Measurements from ENCODE around the gene ANKRD60. TPM values are rescaled to one million over a fixed set of nuclear protein-coding genes. Genes with fewer than 3 reads are reported as not detected.

ANKRD60 gene
- total RNA-seq, 2 experiments from 2014 or later: not detected

- Histone ChIP-seq H3K4me1 (ENCODE audit: insufficient read depth, low read length, poor library complexity, severe bottlenecking) (no peaks in the 10 kb centered on the region), H3K27ac (ENCODE audit: low read depth, low read length, poor library complexity, severe bottlenecking) (no peak overlapping the region), H4K20me1 (ENCODE audit: insufficient read depth, low read length) (no peaks in the 10 kb centered on the region), H3K36me3 (ENCODE audit: insufficient read depth, low read length) (no peaks in the 10 kb centered on the region), H3K9me2 (ENCODE audit: insufficient read depth, low read length) (no peaks in the 10 kb centered on the region), H3K79me2 (ENCODE audit: insufficient read depth, low read depth, low read length) (no peaks in the 10 kb centered on the region), H3K4me2 (ENCODE audit: low read length) (no peak overlapping the region), H3K9me3 (ENCODE audit: low read length) (no peaks in the 10 kb centered on the region), H2AFZ (ENCODE audit: low read length) (no peak overlapping the region), H3K4me3 (ENCODE audit: low read depth, low read length, poor library complexity, severe bottlenecking) (no peak overlapping the region)
- peak; percentile 100 for TF ChIP-seq CTCF (conservative IDR thresholded peaks at IDR 0.05; ENCODE audit: low read length)
- TF ChIP-seq EZH2phosphoT487 (IDR thresholded peaks at IDR 0.05; ENCODE audit: borderline replicate concordance, low read depth, low read length): no peak
- DNase-seq (ENCODE audit: low spot score): peak; percentile 77
- intact Hi-C loops (cut with micrococcal nuclease; ENCODE audit: unreplicated experiment): loop anchor here (1.0 to 2.0 kb wide), 2 partner anchors 556 to 613 kb away; no protein-coding TSS in a partner anchor
- POLR2A ChIA-PET: no interaction called here
- CTCF ChIA-PET (ENCODE audit: unreplicated experiment): no interaction called here
- no TSS peak for BruUV-seq (replicated peaks)
Observed at GRCh38 chr20:58209652-58210397, 18.6 kb downstream of the ANKRD60 start.

GRCh38 chr20:58208944-58209343, 19.5 kb downstream of the ANKRD60 start:
- Histone ChIP-seq H3K4me2 (ENCODE audit: low read length) (no peak overlapping the region), H3K9me2 (ENCODE audit: insufficient read depth, low read length) (no peaks in the 10 kb centered on the region), H3K27ac (ENCODE audit: low read depth, low read length, poor library complexity, severe bottlenecking) (no peak overlapping the region), H3K36me3 (ENCODE audit: insufficient read depth, low read length) (no peaks in the 10 kb centered on the region), H2AFZ (ENCODE audit: low read length) (no peak overlapping the region), H3K4me3 (ENCODE audit: low read depth, low read length, poor library complexity, severe bottlenecking) (no peak overlapping the region), H4K20me1 (ENCODE audit: insufficient read depth, low read length) (no peaks in the 10 kb centered on the region), H3K9me3 (ENCODE audit: low read length) (no peaks in the 10 kb centered on the region), H3K79me2 (ENCODE audit: insufficient read depth, low read depth, low read length) (no peaks in the 10 kb centered on the region), H3K4me1 (ENCODE audit: insufficient read depth, low read length, poor library complexity, severe bottlenecking) (no peaks in the 10 kb centered on the region)
- POLR2A ChIA-PET: no interaction called here
- TF ChIP-seq CTCF (conservative IDR thresholded peaks at IDR 0.05; ENCODE audit: low read length): no peak
- no peak for TF ChIP-seq EZH2phosphoT487 (IDR thresholded peaks at IDR 0.05; ENCODE audit: borderline replicate concordance, low read depth, low read length)
- DNase-seq (ENCODE audit: low spot score): no peak
- no TSS peak for BruUV-seq (replicated peaks)
- intact Hi-C loops (cut with micrococcal nuclease; ENCODE audit: unreplicated experiment): loop anchor here (1.0 kb wide), 1 partner anchor 555 kb away; no protein-coding TSS in a partner anchor
- CTCF ChIA-PET (ENCODE audit: unreplicated experiment): no interaction called here

- no peaks in the 10 kb centered on the region for H3K79me2 ChIP-seq (ENCODE audit: insufficient read depth, low read depth, low read length)
- no peak overlapping the region for H3K27ac ChIP-seq (ENCODE audit: low read depth, low read length, poor library complexity, severe bottlenecking)
- no peaks in the 10 kb centered on the region for H3K9me3 ChIP-seq (ENCODE audit: low read length)
- H2AFZ ChIP-seq (ENCODE audit: low read length): no peak overlapping the region
- CTCF ChIA-PET (ENCODE audit: unreplicated experiment): no interaction called here
- H3K4me1 ChIP-seq (ENCODE audit: insufficient read depth, low read length, poor library complexity, severe bottlenecking): no peaks in the 10 kb centered on the region
- intact Hi-C loops (cut with micrococcal nuclease; ENCODE audit: unreplicated experiment): no loop called here
- no peaks in the 10 kb centered on the region for H4K20me1 ChIP-seq (ENCODE audit: insufficient read depth, low read length)
- no peak overlapping the region for H3K4me2 ChIP-seq (ENCODE audit: low read length)
- H3K4me3 ChIP-seq (ENCODE audit: low read depth, low read length, poor library complexity, severe bottlenecking): no peak overlapping the region
- no peak for TF ChIP-seq CTCF (conservative IDR thresholded peaks at IDR 0.05; ENCODE audit: low read length)
- no peak for TF ChIP-seq EZH2phosphoT487 (IDR thresholded peaks at IDR 0.05; ENCODE audit: borderline replicate concordance, low read depth, low read length)
- no peaks in the 10 kb centered on the region for H3K36me3 ChIP-seq (ENCODE audit: insufficient read depth, low read length)
- no TSS peak for BruUV-seq (replicated peaks)
- H3K9me2 ChIP-seq (ENCODE audit: insufficient read depth, low read length): no peaks in the 10 kb centered on the region
- POLR2A ChIA-PET: no interaction called here
- no peak for DNase-seq (ENCODE audit: low spot score)
Observed at GRCh38 chr20:58205850-58206249, 22.6 kb downstream of the ANKRD60 start.
